Measurements from ENCODE around the gene PHYH. TPM values are rescaled to one million over a fixed set of nuclear protein-coding genes. Genes with fewer than 3 reads are reported as not detected.
A peak's percentile ranks its signal among the peaks of the same experiment; 100 is the strongest.
"Not testable (repeated sequence)": the region's sequence is repeated elsewhere in the genome, so short reads cannot be mapped to it uniquely, and the experiment has no call there.

The PHYH gene
- polyA plus RNA-seq, 4 donors: 23.5 to 184 (median 70.4) TPM

- H3K36me3 ChIP-seq (ENCODE audit: control insufficient read depth in 3 of 3, insufficient read depth in 2 of 3, low read depth in 1 of 3, low read length in 3 of 3): no peaks in the 10 kb centered on the region
- FAIRE-seq: peak; percentile 79
- peaks cover 0 to 3% of the 10 kb centered on the region in 2 donors for H3K9me3 ChIP-seq (ENCODE audit: control insufficient read depth in 2 of 2, insufficient read depth in 1 of 2, low read depth in 1 of 2, low read length in 1 of 2)
- no peak overlapping the region for H3K4me3 ChIP-seq (ENCODE audit: low read depth in 1 of 3, low read length in 3 of 3)
- H3K4me1 ChIP-seq (ENCODE audit: control insufficient read depth in 3 of 3, insufficient read depth in 2 of 3, low read depth in 1 of 3, low read length in 2 of 3): no peaks in the 10 kb centered on the region
- 84 to 91% (median 85%) methylated on average over 2 of the region's 2 CpGs for WGBS, 3 donors
- H3K27ac ChIP-seq (ENCODE audit: low read depth in 1 of 3, low read length in 2 of 3): no peak overlapping the region
- no peak for DNase-seq
- H3K27me3 ChIP-seq (ENCODE audit: control insufficient read depth in 3 of 3, insufficient read depth in 3 of 3, low read length in 3 of 3): no peaks in the 10 kb centered on the region
Measured at GRCh38 chr10:13256627-13257026, 43.2 kb downstream of the PHYH start.

- WGBS, 3 donors: 86 to 94% (median 92%) methylated on average over 4 of the region's 4 CpGs
- FAIRE-seq (no peak), DNase-seq (no peak)
- H3K36me3 ChIP-seq (ENCODE audit: control insufficient read depth in 3 of 3, insufficient read depth in 2 of 3, low read depth in 1 of 3, low read length in 3 of 3): no peaks in the 10 kb centered on the region
- H3K27me3 ChIP-seq (ENCODE audit: control insufficient read depth in 3 of 3, insufficient read depth in 3 of 3, low read length in 3 of 3): no peaks in the 10 kb centered on the region
- no peaks in the 10 kb centered on the region for H3K9me3 ChIP-seq (ENCODE audit: control insufficient read depth in 2 of 2, insufficient read depth in 1 of 2, low read depth in 1 of 2, low read length in 1 of 2)
- no peaks in the 10 kb centered on the region for H3K4me1 ChIP-seq (ENCODE audit: control insufficient read depth in 3 of 3, insufficient read depth in 2 of 3, low read depth in 1 of 3, low read length in 2 of 3)
- no peak overlapping the region for H3K4me3 ChIP-seq (ENCODE audit: low read depth in 1 of 3, low read length in 3 of 3)
- no peak overlapping the region for H3K27ac ChIP-seq (ENCODE audit: low read depth in 1 of 3, low read length in 2 of 3)
Measured at GRCh38 chr10:13253726-13254125, 46.1 kb downstream of the PHYH start.

- Histone ChIP-seq H3K4me3 (ENCODE audit: low read depth in 1 of 3, low read length in 3 of 3) (no peak overlapping the region), H3K27me3 (ENCODE audit: control insufficient read depth in 3 of 3, insufficient read depth in 3 of 3, low read length in 3 of 3) (no peaks in the 10 kb centered on the region), H3K4me1 (ENCODE audit: control insufficient read depth in 3 of 3, insufficient read depth in 2 of 3, low read depth in 1 of 3, low read length in 2 of 3) (no peaks in the 10 kb centered on the region), H3K9me3 (ENCODE audit: control insufficient read depth in 2 of 2, insufficient read depth in 1 of 2, low read depth in 1 of 2, low read length in 1 of 2) (no peaks in the 10 kb centered on the region), H3K36me3 (ENCODE audit: control insufficient read depth in 3 of 3, insufficient read depth in 2 of 3, low read depth in 1 of 3, low read length in 3 of 3) (no peaks in the 10 kb centered on the region), H3K27ac (ENCODE audit: low read depth in 1 of 3, low read length in 2 of 3) (no peak overlapping the region)
- FAIRE-seq (no peak), DNase-seq (no peak)
- 92 to 94% (median 93%) methylated on average over 4 of the region's 4 CpGs for WGBS, 3 donors
Measured at GRCh38 chr10:13247784-13248183, 52.1 kb downstream of the PHYH start.

- no peaks in the 10 kb centered on the region for H3K9me3 ChIP-seq (ENCODE audit: control insufficient read depth in 2 of 2, insufficient read depth in 1 of 2, low read depth in 1 of 2, low read length in 1 of 2)
- H3K27me3 ChIP-seq (ENCODE audit: control insufficient read depth in 3 of 3, insufficient read depth in 3 of 3, low read length in 3 of 3): no peaks in the 10 kb centered on the region
- no peak overlapping the region for H3K4me3 ChIP-seq (ENCODE audit: low read depth in 1 of 3, low read length in 3 of 3)
- H3K27ac ChIP-seq (ENCODE audit: low read depth in 1 of 3, low read length in 2 of 3): no peak overlapping the region
- no peaks in the 10 kb centered on the region for H3K36me3 ChIP-seq (ENCODE audit: control insufficient read depth in 3 of 3, insufficient read depth in 2 of 3, low read depth in 1 of 3, low read length in 3 of 3)
- FAIRE-seq (no peak), DNase-seq (no peak)
- no peaks in the 10 kb centered on the region for H3K4me1 ChIP-seq (ENCODE audit: control insufficient read depth in 3 of 3, insufficient read depth in 2 of 3, low read depth in 1 of 3, low read length in 2 of 3)
- WGBS, 3 donors: 75 to 88% (median 78%) methylated on average over 9 of the region's 9 CpGs
Measured at GRCh38 chr10:13247246-13247645, 52.6 kb downstream of the PHYH start.

- FAIRE-seq; DNase-seq; H3K9me3 ChIP-seq (ENCODE audit: control insufficient read depth in 2 of 2, insufficient read depth in 1 of 2, low read depth in 1 of 2, low read length in 1 of 2); H3K4me3 ChIP-seq (ENCODE audit: low read depth in 1 of 3, low read length in 3 of 3); H3K27ac ChIP-seq (ENCODE audit: low read depth in 1 of 3, low read length in 2 of 3); H3K36me3 ChIP-seq (ENCODE audit: control insufficient read depth in 3 of 3, insufficient read depth in 2 of 3, low read depth in 1 of 3, low read length in 3 of 3); H3K4me1 ChIP-seq (ENCODE audit: control insufficient read depth in 3 of 3, insufficient read depth in 2 of 3, low read depth in 1 of 3, low read length in 2 of 3); H3K27me3 ChIP-seq (ENCODE audit: control insufficient read depth in 3 of 3, insufficient read depth in 3 of 3, low read length in 3 of 3): not testable (repeated sequence)
- 86 to 95% (median 93%) methylated on average over 5 of the region's 5 CpGs for WGBS, 3 donors
Measured at GRCh38 chr10:13242260-13242659, 57.6 kb downstream of the PHYH start.

GRCh38 chr10:13241613-13242012, 58.3 kb downstream of the PHYH start:
- WGBS, 3 donors: 83 to 86% (median 84%) methylated on average over 3 of the region's 3 CpGs
- no peak for FAIRE-seq
- DNase-seq: no peak
- Histone ChIP-seq H3K4me3 (ENCODE audit: low read depth in 1 of 3, low read length in 3 of 3) (no peak overlapping the region), H3K27ac (ENCODE audit: low read depth in 1 of 3, low read length in 2 of 3) (no peak overlapping the region), H3K4me1 (ENCODE audit: control insufficient read depth in 3 of 3, insufficient read depth in 2 of 3, low read depth in 1 of 3, low read length in 2 of 3) (no peaks in the 10 kb centered on the region), H3K36me3 (ENCODE audit: control insufficient read depth in 3 of 3, insufficient read depth in 2 of 3, low read depth in 1 of 3, low read length in 3 of 3) (no peaks in the 10 kb centered on the region), H3K27me3 (ENCODE audit: control insufficient read depth in 3 of 3, insufficient read depth in 3 of 3, low read length in 3 of 3) (no peaks in the 10 kb centered on the region), H3K9me3 (ENCODE audit: control insufficient read depth in 2 of 2, insufficient read depth in 1 of 2, low read depth in 1 of 2, low read length in 1 of 2) (no peaks in the 10 kb centered on the region)

GRCh38 chr10:13239923-13240322, 59.9 kb downstream of the PHYH start:
- H3K27ac ChIP-seq (ENCODE audit: low read depth in 1 of 3, low read length in 2 of 3): no peak overlapping the region
- no peak overlapping the region for H3K4me3 ChIP-seq (ENCODE audit: low read depth in 1 of 3, low read length in 3 of 3)
- 85 to 88% (median 88%) methylated on average over 7 of the region's 7 CpGs for WGBS, 3 donors
- no peaks in the 10 kb centered on the region for H3K9me3 ChIP-seq (ENCODE audit: control insufficient read depth in 2 of 2, insufficient read depth in 1 of 2, low read depth in 1 of 2, low read length in 1 of 2)
- no peak for FAIRE-seq
- DNase-seq: no peak
- H3K4me1 ChIP-seq (ENCODE audit: control insufficient read depth in 3 of 3, insufficient read depth in 2 of 3, low read depth in 1 of 3, low read length in 2 of 3): no peaks in the 10 kb centered on the region
- H3K36me3 ChIP-seq (ENCODE audit: control insufficient read depth in 3 of 3, insufficient read depth in 2 of 3, low read depth in 1 of 3, low read length in 3 of 3): no peaks in the 10 kb centered on the region
- no peaks in the 10 kb centered on the region for H3K27me3 ChIP-seq (ENCODE audit: control insufficient read depth in 3 of 3, insufficient read depth in 3 of 3, low read length in 3 of 3)

GRCh38 chr10:13238271-13239077, 61.4 kb downstream of the PHYH start:
- Histone ChIP-seq H3K27ac (ENCODE audit: low read depth in 1 of 3, low read length in 2 of 3) (no peak overlapping the region), H3K27me3 (ENCODE audit: control insufficient read depth in 3 of 3, insufficient read depth in 3 of 3, low read length in 3 of 3) (no peaks in the 10 kb centered on the region), H3K4me1 (ENCODE audit: control insufficient read depth in 3 of 3, insufficient read depth in 2 of 3, low read depth in 1 of 3, low read length in 2 of 3) (no peaks in the 10 kb centered on the region), H3K9me3 (ENCODE audit: control insufficient read depth in 2 of 2, insufficient read depth in 1 of 2, low read depth in 1 of 2, low read length in 1 of 2) (no peaks in the 10 kb centered on the region), H3K4me3 (ENCODE audit: low read depth in 1 of 3, low read length in 3 of 3) (no peak overlapping the region), H3K36me3 (ENCODE audit: control insufficient read depth in 3 of 3, insufficient read depth in 2 of 3, low read depth in 1 of 3, low read length in 3 of 3) (no peaks in the 10 kb centered on the region)
- 79 to 82% (median 81%) methylated on average over 16 of the region's 16 CpGs for WGBS, 3 donors
- no peak for FAIRE-seq
- no peak for DNase-seq

GRCh38 chr10:13236638-13237037, 63.2 kb downstream of the PHYH start:
- H3K27me3 ChIP-seq (ENCODE audit: control insufficient read depth in 3 of 3, insufficient read depth in 3 of 3, low read length in 3 of 3): no peaks in the 10 kb centered on the region
- H3K4me3 ChIP-seq (ENCODE audit: low read depth in 1 of 3, low read length in 3 of 3): no peak overlapping the region
- H3K9me3 ChIP-seq (ENCODE audit: control insufficient read depth in 2 of 2, insufficient read depth in 1 of 2, low read depth in 1 of 2, low read length in 1 of 2): no peaks in the 10 kb centered on the region
- FAIRE-seq (no peak), DNase-seq (no peak)
- H3K36me3 ChIP-seq (ENCODE audit: control insufficient read depth in 3 of 3, insufficient read depth in 2 of 3, low read depth in 1 of 3, low read length in 3 of 3): no peaks in the 10 kb centered on the region
- H3K27ac ChIP-seq (ENCODE audit: low read depth in 1 of 3, low read length in 2 of 3): no peak overlapping the region
- no peaks in the 10 kb centered on the region for H3K4me1 ChIP-seq (ENCODE audit: control insufficient read depth in 3 of 3, insufficient read depth in 2 of 3, low read depth in 1 of 3, low read length in 2 of 3)
- WGBS, 3 donors: 79 to 87% (median 82%) methylated on average over 8 of the region's 8 CpGs

All from small intestine (tissue), 7 donors.